ENCODE data around the gene KYAT1.

DNA sequence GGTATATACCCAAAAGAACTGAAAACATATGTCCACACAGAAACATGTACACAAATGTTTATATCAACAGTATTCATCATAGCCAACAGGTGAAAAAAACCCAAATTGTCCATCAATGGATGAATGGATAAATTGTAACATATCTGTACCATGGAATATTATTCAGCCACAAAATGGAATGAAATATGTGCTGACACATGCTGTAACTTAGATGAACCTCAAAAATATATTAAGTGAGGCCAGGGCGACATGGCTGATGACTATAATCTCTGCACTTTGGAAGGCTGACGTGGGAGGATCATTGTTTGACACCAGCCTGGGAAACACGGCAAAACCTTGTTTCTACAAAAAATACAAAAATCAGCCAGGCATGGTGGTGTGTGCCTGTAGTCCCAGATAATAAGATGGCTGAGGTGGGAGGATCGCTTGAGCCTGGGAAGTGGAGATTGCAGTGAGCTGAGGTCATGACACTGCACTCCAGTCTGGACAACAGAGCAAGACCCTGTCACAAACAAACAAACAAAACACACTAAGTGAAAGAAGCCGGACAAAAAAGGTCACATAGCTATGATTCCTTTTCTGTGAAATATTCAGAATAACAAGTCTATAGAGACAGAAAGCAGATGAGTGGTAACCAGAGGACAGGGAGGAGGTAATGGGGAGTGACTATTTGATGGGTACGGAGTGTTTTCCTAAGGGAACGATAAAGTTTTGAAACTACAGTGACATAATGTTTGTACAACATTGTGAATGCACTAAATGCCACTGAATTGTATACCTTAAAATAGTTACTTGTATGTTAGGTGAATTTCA lies 11.4 kb downstream of the KYAT1 start:
- TF ChIP-seq, protein P1, sequence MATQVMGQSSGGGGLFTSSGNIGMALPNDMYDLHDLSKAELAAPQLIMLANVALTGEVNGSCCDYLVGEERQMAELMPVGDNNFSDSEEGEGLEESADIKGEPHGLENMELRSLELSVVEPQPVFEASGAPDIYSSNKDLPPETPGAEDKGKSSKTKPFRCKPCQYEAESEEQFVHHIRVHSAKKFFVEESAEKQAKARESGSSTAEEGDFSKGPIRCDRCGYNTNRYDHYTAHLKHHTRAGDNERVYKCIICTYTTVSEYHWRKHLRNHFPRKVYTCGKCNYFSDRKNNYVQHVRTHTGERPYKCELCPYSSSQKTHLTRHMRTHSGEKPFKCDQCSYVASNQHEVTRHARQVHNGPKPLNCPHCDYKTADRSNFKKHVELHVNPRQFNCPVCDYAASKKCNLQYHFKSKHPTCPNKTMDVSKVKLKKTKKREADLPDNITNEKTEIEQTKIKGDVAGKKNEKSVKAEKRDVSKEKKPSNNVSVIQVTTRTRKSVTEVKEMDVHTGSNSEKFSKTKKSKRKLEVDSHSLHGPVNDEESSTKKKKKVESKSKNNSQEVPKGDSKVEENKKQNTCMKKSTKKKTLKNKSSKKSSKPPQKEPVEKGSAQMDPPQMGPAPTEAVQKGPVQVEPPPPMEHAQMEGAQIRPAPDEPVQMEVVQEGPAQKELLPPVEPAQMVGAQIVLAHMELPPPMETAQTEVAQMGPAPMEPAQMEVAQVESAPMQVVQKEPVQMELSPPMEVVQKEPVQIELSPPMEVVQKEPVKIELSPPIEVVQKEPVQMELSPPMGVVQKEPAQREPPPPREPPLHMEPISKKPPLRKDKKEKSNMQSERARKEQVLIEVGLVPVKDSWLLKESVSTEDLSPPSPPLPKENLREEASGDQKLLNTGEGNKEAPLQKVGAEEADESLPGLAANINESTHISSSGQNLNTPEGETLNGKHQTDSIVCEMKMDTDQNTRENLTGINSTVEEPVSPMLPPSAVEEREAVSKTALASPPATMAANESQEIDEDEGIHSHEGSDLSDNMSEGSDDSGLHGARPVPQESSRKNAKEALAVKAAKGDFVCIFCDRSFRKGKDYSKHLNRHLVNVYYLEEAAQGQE (IDR thresholded peaks at IDR 0.05; ENCODE audit: insufficient read depth in 1 of 2, low read depth in 2 of 2, low read length in 1 of 2): no peak
- TF ChIP-seq, protein P2, sequence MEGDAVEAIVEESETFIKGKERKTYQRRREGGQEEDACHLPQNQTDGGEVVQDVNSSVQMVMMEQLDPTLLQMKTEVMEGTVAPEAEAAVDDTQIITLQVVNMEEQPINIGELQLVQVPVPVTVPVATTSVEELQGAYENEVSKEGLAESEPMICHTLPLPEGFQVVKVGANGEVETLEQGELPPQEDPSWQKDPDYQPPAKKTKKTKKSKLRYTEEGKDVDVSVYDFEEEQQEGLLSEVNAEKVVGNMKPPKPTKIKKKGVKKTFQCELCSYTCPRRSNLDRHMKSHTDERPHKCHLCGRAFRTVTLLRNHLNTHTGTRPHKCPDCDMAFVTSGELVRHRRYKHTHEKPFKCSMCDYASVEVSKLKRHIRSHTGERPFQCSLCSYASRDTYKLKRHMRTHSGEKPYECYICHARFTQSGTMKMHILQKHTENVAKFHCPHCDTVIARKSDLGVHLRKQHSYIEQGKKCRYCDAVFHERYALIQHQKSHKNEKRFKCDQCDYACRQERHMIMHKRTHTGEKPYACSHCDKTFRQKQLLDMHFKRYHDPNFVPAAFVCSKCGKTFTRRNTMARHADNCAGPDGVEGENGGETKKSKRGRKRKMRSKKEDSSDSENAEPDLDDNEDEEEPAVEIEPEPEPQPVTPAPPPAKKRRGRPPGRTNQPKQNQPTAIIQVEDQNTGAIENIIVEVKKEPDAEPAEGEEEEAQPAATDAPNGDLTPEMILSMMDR (IDR thresholded peaks at IDR 0.05): no peak
